Measurements from ENCODE around the gene BSN. TPM values are rescaled to one million over a fixed set of nuclear protein-coding genes. Genes with fewer than 3 reads are reported as not detected.

The BSN gene
- total RNA-seq: under 1 TPM; 0.03 to 0.05 TPM

- Mint-ChIP-seq H3K9me3 (no peaks in the 10 kb centered on the region), H3K4me3 (peak within 1 kb of the TSS; percentile 75), H3K36me3 (ENCODE audit: low read depth) (no peaks in the 10 kb centered on the region), H3K27ac (no peak within 1 kb of the TSS), H3K27me3 (peaks cover 56% of the 10 kb centered on the region), H3K4me1 (peaks cover 29% of the 10 kb centered on the region)
- ChIA-PET POLR2A (interaction anchor here (1.2 to 2.1 kb wide), 3 partner anchors 14 to 119 kb away, joined by 3 to 13 read pairs (median 4); partner anchors contain the start of gene DAG1), CTCF (interaction anchor here (0.8 to 2.6 kb wide), 3 partner anchors 14 to 117 kb away, joined by 3 to 14 read pairs (median 13); no protein-coding TSS in a partner anchor)
- DNase-seq: peak; percentile 83
Observed at GRCh38 chr3:49553692-49554632, at the start of gene BSN. Gene BSN, plus strand, starts transcription at chr3:49554477. Its CDS starts 126 bp downstream, at chr3:49554603.

- H3K27me3 Mint-ChIP-seq: no peaks in the 10 kb centered on the region
- H3K4me1 Mint-ChIP-seq: no peaks in the 10 kb centered on the region
- H3K27ac Mint-ChIP-seq: no peak overlapping the region
- no peaks in the 10 kb centered on the region for H3K9me3 Mint-ChIP-seq
- CTCF ChIA-PET: no interaction called here
- no peak overlapping the region for H3K4me3 Mint-ChIP-seq
- DNase-seq: no peak
- POLR2A ChIA-PET: no interaction called here
- H3K36me3 Mint-ChIP-seq (ENCODE audit: low read depth): peaks cover 13% of the 10 kb centered on the region
Observed at GRCh38 chr3:49506906-49507305, 47.4 kb upstream of the BSN start.

- H3K4me3 Mint-ChIP-seq: no peak overlapping the region
- CTCF ChIA-PET: no interaction called here
- no peaks in the 10 kb centered on the region for H3K27me3 Mint-ChIP-seq
- H3K4me1 Mint-ChIP-seq: no peaks in the 10 kb centered on the region
- no peaks in the 10 kb centered on the region for H3K9me3 Mint-ChIP-seq
- peaks cover 19% of the 10 kb centered on the region for H3K36me3 Mint-ChIP-seq (ENCODE audit: low read depth)
- POLR2A ChIA-PET: no interaction called here
- no peak overlapping the region for H3K27ac Mint-ChIP-seq
- no peak for DNase-seq
Observed at GRCh38 chr3:49509028-49509561, 45.2 kb upstream of the BSN start.

- ChIA-PET POLR2A (interaction anchor here (0.6 kb wide), 1 partner anchor 492 kb away, joined by 3 read pairs; no protein-coding TSS in a partner anchor), CTCF (interaction anchor here (1.3 kb wide), 1 partner anchor 160 kb away, joined by 3 read pairs; no protein-coding TSS in a partner anchor)
- DNase-seq: no peak
- peaks cover 30% of the 10 kb centered on the region for H3K36me3 Mint-ChIP-seq (ENCODE audit: low read depth)
- no peak overlapping the region for H3K27ac Mint-ChIP-seq
- no peaks in the 10 kb centered on the region for H3K4me1 Mint-ChIP-seq
- no peak overlapping the region for H3K4me3 Mint-ChIP-seq
- H3K9me3 Mint-ChIP-seq: no peaks in the 10 kb centered on the region
- no peaks in the 10 kb centered on the region for H3K27me3 Mint-ChIP-seq
Observed at GRCh38 chr3:49511639-49512038, 42.6 kb upstream of the BSN start.

GRCh38 chr3:49512781-49513355 is 41.4 kb upstream of the BSN start:
- Mint-ChIP-seq H3K9me3 (no peaks in the 10 kb centered on the region), H3K27me3 (no peaks in the 10 kb centered on the region), H3K27ac (no peak overlapping the region), H3K4me1 (no peaks in the 10 kb centered on the region), H3K36me3 (ENCODE audit: low read depth) (peaks cover 36% of the 10 kb centered on the region), H3K4me3 (no peak overlapping the region)
- POLR2A ChIA-PET: no interaction called here
- no peak for DNase-seq
- CTCF ChIA-PET: interaction anchor here (2.1 kb wide), 1 partner anchor 27 kb away, joined by 7 read pairs; no protein-coding TSS in a partner anchor

- no peak for DNase-seq
- Mint-ChIP-seq H3K27me3 (no peaks in the 10 kb centered on the region), H3K4me3 (no peak overlapping the region), H3K27ac (no peak overlapping the region), H3K9me3 (no peaks in the 10 kb centered on the region), H3K36me3 (ENCODE audit: low read depth) (peaks cover 36% of the 10 kb centered on the region), H3K4me1 (no peaks in the 10 kb centered on the region)
- ChIA-PET CTCF (interaction anchor here (2.1 kb wide), 1 partner anchor 26 kb away, joined by 7 read pairs; no protein-coding TSS in a partner anchor), POLR2A (no interaction called here)
Observed at GRCh38 chr3:49513494-49514124, 40.7 kb upstream of the BSN start.

- Mint-ChIP-seq H3K36me3 (ENCODE audit: low read depth) (peaks cover 34% of the 10 kb centered on the region), H3K27ac (no peak overlapping the region), H3K27me3 (no peaks in the 10 kb centered on the region), H3K9me3 (no peaks in the 10 kb centered on the region), H3K4me3 (no peak overlapping the region), H3K4me1 (peaks cover 3% of the 10 kb centered on the region)
- POLR2A ChIA-PET: no interaction called here
- CTCF ChIA-PET: interaction anchor here (1.5 to 1.7 kb wide), 2 partner anchors 21 to 155 kb away, joined by 3 to 4 read pairs; no protein-coding TSS in a partner anchor
- DNase-seq: no peak
Observed at GRCh38 chr3:49518016-49518415, 36.3 kb upstream of the BSN start.

- CTCF ChIA-PET: interaction anchor here (1.5 kb wide), 1 partner anchor 155 kb away, joined by 3 read pairs; no protein-coding TSS in a partner anchor
- H3K27ac Mint-ChIP-seq: no peak overlapping the region
- no peak overlapping the region for H3K4me3 Mint-ChIP-seq
- no peaks in the 10 kb centered on the region for H3K9me3 Mint-ChIP-seq
- peaks cover 3% of the 10 kb centered on the region for H3K4me1 Mint-ChIP-seq
- no peaks in the 10 kb centered on the region for H3K27me3 Mint-ChIP-seq
- POLR2A ChIA-PET: no interaction called here
- H3K36me3 Mint-ChIP-seq (ENCODE audit: low read depth): peaks cover 29% of the 10 kb centered on the region
- DNase-seq: no peak
Observed at GRCh38 chr3:49518441-49518840, 35.8 kb upstream of the BSN start.

- POLR2A ChIA-PET: no interaction called here
- H3K4me1 Mint-ChIP-seq: peaks cover 3% of the 10 kb centered on the region
- no peak for DNase-seq
- no peak overlapping the region for H3K27ac Mint-ChIP-seq
- no peaks in the 10 kb centered on the region for H3K27me3 Mint-ChIP-seq
- no peak overlapping the region for H3K4me3 Mint-ChIP-seq
- H3K9me3 Mint-ChIP-seq: no peaks in the 10 kb centered on the region
- H3K36me3 Mint-ChIP-seq (ENCODE audit: low read depth): peaks cover 22% of the 10 kb centered on the region
- CTCF ChIA-PET: interaction anchor here (1.6 kb wide), 1 partner anchor 21 kb away, joined by 5 read pairs; no protein-coding TSS in a partner anchor
Observed at GRCh38 chr3:49519296-49519695, 35.0 kb upstream of the BSN start.

GRCh38 chr3:49519916-49520385 is 34.3 kb upstream of the BSN start:
- H3K27me3 Mint-ChIP-seq: no peaks in the 10 kb centered on the region
- POLR2A ChIA-PET: interaction anchor here (0.5 kb wide), 1 partner anchor 655 kb away, joined by 3 read pairs; no protein-coding TSS in a partner anchor
- CTCF ChIA-PET: interaction anchor here (1.2 to 1.6 kb wide), 2 partner anchors 18 to 20 kb away, joined by 3 to 5 read pairs; no protein-coding TSS in a partner anchor
- no peak overlapping the region for H3K4me3 Mint-ChIP-seq
- peaks cover 22% of the 10 kb centered on the region for H3K36me3 Mint-ChIP-seq (ENCODE audit: low read depth)
- DNase-seq: no peak
- H3K27ac Mint-ChIP-seq: no peak overlapping the region
- H3K9me3 Mint-ChIP-seq: no peaks in the 10 kb centered on the region
- H3K4me1 Mint-ChIP-seq: peaks cover 3% of the 10 kb centered on the region

- Mint-ChIP-seq H3K4me3 (no peak overlapping the region), H3K36me3 (ENCODE audit: low read depth) (peaks cover 10% of the 10 kb centered on the region), H3K4me1 (peaks cover 3% of the 10 kb centered on the region), H3K27ac (no peak overlapping the region), H3K9me3 (no peaks in the 10 kb centered on the region), H3K27me3 (no peaks in the 10 kb centered on the region)
- ChIA-PET POLR2A (interaction anchor here (1.0 kb wide), 1 partner anchor 16 kb away, joined by 3 read pairs; no protein-coding TSS in a partner anchor), CTCF (interaction anchor here (1.2 kb wide), 1 partner anchor 148 kb away, joined by 3 read pairs; no protein-coding TSS in a partner anchor)
- DNase-seq: no peak
Observed at GRCh38 chr3:49523756-49524747, 30.2 kb upstream of the BSN start.
